CD4-positive, alpha-beta T cell treated with Interleukin-4 for 1 hour (primary cell): ENCODE measurements around the gene CHKB.
"Not testable (repeated sequence)": the region's sequence is repeated elsewhere in the genome, so short reads cannot be mapped to it uniquely, and the experiment has no call there.

Experiments used
- DNase-seq, 2 donors: peaks; one replicate each; pipeline ENCODE4 v3.0.0-alpha.2; 2020 to 2022

The CHKB gene

DNA sequence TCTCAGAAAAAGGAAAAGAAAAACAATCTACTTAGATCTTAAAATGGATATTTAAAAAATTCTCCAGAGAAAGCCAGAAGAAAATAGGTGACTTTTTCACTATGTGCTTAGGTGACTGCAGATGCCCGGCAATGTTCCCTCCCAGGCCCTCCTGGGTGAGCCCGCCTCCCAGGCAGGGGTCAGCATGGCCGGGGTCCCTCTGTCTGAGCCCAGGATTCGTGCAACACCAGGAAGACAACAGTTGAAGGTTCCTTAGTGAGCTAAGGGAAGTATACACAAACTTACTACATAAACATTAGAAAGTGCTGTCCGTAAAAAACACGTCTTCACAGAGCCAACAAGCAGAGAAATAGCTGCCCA, 29.5 kb upstream of the CHKB start:
- no peak for DNase-seq

DNA sequence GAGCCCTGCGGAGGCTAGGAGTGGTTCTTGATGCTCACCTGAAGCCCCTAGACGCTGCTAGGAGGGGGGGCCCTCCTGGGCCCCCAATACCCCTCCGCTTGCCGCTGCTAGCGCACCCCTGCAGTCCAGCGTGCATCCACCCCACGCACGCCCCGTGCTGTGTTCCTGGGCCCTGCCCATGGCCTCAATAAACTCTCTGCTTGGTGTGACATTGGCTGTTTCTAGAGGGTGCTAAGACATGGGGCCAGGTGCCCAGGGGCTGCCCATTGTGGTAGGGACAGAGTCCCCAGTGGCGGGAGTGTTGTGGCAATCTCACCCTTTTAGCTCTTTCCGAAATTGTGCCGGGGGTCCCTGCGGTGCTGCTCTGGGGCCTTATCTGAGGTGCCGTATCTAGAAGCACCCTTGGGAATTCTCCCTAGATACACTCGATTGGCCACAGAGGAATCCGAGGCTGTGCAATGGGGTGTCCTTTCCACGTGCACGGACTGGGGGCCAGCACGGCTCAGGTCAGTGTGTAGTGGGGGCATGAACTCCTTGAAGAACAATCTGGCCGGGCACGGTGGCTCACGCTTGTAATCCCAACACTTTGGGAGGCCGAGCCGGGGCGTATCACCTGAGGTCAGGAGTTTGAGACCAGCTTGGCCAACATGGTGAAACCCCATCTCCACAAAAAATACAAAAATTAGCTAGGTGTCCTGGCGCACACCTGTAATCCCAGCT, 28.9 kb upstream of the CHKB start:
- no peak for DNase-seq

DNA sequence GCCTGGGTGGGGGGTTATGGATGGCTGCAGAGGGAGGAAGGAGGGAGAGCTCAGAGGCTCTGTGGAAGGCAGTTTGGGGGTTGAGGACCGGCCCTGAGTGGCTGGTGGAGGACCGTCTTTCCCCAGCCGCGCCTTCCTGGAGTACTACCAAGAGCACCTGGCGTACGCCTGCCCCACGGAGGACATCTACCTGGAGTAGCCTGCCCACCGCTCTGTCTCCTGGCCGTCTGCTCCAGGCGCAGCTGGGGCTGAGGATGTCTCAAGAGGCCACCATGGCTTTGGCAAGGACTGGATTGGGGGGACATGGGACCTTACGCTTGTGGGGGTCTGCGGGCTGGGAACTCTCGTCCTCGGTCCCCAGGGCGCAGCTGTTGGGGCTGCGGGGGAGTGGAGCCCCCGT, 27.9 kb upstream of the CHKB start:
- no peak for DNase-seq

DNA sequence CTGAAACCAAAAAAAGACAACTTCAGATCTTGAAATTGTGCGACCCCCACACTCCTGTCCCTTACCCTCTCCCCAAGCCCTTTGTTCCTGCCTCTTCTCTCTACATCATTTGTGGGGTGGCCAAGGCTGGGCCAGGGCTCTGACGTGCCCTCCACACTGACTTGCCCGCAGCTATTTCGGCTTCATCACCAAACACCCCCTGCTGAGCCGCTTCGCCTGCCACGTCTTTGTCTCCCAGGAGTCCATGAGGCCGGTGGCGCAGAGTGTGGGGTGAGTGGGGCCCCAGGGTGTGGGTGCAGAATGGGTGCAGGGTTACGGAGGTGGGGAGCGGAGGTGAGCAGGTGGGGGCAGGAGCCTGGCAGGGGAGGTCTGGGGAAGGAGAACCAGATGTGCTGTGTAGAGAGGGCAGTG, 27.4 kb upstream of the CHKB start:
- no peak for DNase-seq

DNA sequence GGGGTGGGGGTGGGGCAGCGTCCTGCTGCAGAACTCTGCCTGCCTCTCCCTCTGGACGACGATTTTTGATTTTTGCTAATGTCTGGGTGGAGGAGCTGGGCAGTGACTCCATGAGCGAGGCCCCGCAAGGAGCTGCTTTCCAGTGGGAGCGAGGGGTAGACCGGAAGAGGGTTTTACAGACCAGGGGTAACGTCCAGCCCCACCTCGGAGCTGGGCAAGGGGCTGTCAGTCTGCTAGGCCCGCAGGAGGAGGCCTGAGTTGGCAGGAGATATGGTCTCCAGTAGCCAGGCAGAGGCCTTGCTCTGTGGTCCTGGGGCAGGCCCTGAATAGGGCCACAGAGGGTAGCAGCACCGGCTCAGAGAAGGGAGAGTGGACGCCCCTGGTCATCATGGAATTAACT, 26.9 kb upstream of the CHKB start:
- DNase-seq = no peak

DNA sequence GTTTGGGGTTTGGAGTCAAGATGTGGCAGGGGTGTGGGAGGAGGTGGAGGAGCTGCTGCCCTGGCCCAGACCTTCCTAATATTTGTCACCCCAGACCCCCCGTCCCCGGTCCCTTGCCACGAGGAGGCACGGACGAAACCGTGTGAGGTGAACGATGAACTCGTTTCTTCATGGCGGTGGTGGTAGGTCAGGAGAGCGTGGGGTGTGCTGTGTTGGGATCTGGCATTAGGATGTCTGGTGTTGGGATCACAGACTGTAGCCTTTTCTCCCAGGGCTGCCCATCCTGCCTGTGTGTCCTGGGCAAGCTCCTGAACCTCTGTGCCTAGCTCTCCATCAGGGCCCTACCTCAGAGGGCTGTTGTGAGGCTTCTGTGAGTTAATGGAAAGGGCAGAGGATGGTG, 26.3 kb upstream of the CHKB start:
- DNase-seq = no peak

DNA sequence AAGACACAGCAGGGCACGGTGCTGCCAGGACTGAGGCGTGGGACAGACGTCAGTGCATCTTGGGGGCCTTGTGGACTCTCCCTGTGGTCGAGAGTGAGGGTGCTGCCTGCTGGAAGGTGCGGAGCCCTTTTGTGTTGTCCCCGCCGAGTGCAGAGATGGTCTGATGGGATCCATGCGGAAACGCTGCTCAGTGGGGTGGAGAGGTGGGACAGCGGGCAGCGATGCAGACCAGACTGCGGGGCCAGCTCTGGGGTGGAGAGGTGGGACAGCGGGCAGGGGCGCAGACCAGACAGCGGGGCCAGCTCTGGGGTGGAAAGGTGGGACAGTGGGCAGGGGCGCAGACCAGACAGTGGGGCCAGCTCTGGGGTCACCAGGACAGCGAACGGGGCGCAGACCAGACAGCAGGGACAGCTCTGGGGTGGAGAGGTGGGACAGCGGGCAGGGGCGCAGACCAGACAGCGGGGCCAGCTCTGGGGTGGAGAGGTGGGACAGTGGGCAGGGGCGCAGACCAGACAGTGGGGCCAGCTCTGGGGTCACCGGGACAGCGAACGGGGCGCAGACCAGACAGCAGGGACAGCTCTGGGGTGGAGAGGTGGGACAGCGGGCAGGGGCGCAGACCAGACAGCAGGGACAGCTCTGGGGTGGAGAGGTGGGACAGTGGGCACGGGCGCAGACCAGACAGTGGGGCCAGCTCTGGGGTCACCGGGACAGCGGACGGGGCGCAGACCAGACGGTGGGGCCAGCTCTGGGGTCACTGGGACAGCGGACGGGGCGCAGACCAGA, 25.6 kb upstream of the CHKB start:
- DNase-seq = not testable (repeated sequence)

DNA sequence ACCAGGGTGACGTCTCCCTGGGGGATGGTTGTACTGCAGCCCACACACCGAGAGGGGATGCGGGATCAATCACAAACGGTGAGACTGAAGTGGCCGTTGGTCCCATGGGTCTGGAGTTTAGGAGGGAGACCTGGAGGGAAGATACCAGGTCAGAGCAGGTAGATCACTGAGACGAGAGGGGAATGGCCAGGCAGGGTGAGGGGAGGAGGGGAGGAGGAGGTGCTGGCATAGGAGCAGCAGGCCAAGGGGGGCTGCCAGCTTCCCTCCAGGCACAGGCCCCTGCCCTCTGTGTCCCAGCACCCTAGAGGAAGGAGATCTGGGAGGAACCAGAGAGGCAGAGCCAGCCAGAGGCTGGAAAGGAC, 25.0 kb upstream of the CHKB start:
- no peak for DNase-seq

DNA sequence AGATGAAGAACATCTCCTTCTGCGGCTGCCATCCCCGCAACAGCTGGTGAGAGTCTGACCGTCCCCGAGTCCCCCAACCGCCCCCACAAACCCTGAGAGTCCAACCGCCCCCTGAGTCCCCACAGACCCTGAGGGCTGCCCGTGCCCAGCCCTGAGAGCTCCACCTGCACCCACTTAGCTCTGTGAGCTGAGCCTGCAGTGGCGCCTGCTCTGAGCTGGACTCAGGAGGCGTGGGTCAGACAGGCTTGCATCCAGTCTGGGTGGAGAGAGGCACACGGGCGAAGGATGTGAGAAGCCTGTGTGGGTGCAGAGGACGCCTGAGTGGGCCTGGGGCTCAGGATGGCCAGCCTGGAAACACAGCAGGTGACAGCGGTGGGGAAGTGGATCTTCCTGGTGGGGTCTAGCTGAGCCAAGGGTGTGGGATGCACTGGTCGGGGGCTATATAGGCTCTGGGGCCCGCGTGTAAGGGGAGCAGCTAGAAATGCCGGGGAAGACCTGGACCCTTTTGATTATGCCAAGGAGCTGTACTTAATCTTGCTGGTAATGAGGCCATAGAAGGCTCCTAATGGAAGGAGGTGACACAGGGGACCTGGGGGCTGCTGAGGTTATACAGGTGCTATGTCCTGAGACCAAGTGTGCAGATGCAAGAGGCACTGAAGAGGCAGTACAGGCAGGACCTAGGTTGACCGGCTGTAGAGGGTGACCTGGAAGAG, 24.5 kb upstream of the CHKB start:
- DNase-seq = no peak

DNA sequence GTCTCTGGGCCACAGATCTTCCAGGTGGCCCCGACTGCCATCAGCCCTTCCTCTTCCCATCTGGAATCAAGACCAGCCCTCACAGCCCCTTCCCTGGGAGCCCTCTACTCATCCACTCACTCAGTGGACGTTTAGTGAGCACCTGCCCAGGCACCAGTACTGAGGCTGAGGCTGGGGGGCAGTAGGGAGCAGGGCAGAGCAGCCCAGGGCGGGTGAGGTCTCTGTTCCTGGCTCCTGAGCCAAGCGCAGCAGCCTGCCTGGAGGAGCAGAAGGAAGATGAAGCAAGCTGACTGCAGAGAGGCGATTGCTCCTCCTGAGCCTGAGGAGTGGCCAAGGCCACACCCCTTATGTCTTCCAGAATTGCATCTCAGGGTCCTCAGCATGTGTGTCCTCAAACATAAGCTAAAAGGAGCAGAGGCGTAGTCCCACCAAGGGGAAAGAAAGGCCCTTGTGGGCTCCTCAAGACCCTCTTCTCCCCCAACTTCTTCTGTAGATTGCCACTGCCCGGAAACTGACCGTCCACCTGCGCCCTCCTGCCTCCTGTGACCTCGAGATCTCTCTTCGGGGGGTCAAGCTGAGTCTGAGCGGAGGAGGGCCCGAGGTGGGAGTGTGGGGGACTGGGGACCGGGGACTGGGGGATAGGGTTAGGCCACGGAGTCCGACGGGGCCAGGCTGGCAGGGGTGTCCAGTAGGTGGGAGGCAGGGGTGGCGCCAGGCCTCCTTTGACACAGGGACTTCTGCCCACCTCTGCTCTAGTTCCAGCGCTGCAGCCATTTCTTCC, 23.7 kb upstream of the CHKB start:
- DNase-seq = no peak

DNA sequence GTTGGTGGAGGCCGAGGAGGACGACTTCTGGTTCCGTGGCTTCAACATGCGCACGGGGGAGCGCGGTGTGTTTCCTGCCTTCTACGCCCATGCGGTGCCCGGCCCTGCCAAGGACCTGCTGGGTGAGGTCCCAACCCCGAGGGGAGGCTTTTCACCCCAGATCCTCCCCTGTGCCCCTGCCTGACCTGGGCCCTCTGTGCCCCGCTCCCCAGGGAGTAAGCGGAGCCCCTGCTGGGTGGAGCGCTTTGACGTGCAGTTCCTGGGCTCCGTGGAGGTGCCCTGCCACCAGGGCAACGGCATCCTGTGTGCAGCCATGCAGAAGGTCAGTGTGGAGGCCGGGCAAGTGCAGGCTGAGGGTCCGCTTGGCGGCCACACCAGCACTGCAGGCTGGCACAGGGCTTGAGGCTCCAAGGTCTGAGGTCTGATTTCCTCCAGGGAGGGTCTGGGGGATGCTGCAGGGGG, 23.0 kb upstream of the CHKB start:
- DNase-seq = no peak

DNA sequence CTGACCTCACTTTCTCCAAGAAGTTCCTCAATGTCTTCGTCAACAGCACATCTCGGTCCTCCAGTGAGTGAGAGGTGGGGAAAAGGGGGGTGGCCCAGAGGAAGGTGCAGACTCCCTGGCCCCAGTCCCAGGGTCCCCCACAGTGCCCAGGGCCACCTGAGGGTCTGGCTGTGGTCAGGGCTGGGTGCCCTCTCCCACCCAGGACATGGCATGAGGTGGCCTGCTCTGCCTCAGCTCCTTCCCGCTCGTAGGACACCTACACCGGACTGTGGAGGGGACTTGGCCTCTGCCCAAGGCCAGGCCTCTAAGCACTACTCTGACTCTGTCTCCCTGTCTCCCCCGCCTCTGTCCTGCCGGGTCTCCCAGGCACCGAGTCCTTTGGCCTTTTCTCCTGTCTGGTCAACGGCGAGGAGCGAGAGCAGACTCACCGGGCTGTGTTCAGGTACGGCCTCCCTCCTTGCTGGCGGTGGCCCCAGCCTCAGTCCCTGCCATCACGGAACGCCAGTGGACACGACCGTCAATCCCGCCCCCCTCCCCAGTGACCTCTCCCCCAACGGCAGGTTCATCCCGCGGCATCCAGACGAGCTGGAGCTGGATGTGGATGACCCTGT, 22.5 kb upstream of the CHKB start:
- DNase-seq = no peak

DNA sequence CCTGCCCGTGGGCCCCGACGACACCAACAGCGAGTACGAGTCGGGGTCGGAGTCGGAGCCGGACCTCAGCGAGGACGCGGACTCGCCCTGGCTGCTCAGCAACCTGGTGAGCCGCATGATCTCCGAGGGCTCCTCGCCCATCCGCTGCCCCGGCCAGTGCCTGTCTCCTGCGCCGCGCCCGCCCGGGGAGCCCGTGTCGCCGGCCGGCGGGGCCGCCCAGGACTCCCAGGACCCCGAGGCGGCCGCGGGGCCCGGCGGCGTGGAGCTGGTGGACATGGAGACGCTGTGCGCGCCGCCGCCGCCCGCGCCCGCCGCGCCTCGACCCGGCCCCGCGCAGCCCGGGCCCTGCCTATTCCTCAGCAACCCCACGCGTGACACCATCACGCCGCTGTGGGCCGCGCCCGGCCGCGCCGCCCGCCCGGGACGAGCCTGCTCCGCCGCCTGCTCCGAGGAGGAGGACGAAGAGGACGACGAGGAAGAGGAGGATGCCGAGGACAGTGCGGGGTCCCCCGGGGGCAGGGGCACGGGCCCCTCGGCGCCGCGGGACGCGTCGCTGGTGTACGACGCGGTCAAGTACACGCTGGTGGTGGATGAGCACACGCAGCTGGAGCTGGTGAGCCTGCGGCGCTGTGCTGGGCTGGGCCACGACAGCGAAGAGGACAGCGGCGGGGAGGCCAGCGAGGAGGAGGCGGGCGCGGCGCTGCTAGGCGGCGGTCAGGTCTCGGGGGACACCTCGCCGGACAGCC, 21.8 kb upstream of the CHKB start:
- DNase-seq = no peak

DNA sequence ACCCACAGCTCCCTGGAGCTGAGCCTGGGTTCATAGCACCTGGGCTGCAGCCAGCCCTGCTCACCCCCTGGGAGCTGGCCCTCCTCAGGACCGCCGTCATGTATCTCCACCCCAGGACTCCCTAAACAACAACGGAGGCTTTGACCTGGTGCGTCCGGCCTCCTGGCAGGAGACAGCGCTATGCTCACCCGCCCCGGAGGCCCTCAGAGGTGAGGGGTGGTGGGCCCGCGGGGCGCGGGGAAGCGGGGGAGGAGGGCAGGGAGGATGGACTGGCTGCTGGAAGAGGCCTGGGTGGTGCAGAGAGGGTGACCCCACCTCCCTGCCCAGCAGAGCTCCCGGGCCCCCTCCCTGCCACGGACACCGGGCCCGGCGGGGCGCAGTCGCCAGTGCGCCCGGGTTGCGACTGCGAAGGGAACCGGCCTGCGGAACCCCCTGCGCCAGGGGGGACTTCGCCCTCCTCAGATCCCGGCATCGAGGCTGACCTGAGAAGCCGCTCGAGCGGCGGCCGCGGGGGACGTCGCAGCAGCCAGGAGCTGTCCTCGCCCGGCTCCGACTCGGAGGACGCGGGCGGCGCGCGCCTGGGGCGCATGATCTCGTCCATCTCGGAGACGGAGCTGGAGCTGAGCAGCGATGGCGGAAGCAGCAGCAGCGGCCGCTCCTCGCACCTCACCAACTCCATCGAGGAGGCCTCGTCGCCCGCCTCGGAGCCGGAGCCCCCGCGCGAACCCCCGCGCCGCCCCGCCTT, 21.0 kb upstream of the CHKB start:
- no peak for DNase-seq

DNA sequence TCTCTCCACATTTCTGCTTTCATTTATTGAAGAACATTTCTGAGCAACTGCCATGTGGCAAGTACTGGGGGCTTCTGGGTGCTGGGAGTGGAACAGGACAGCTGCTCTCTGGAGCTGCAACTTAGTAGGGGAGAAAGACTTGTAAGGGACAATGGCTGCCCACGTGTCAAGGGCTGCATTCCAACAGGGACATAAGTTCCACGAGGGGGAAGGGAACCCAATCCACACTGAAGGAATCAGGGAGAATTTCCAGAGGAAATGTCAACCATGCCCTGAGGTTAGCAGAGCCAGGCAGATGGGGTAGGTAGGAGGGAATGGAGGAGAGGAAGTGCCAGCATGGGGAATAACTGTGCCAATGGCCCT, 19.7 kb upstream of the CHKB start:
- no peak for DNase-seq

DNA sequence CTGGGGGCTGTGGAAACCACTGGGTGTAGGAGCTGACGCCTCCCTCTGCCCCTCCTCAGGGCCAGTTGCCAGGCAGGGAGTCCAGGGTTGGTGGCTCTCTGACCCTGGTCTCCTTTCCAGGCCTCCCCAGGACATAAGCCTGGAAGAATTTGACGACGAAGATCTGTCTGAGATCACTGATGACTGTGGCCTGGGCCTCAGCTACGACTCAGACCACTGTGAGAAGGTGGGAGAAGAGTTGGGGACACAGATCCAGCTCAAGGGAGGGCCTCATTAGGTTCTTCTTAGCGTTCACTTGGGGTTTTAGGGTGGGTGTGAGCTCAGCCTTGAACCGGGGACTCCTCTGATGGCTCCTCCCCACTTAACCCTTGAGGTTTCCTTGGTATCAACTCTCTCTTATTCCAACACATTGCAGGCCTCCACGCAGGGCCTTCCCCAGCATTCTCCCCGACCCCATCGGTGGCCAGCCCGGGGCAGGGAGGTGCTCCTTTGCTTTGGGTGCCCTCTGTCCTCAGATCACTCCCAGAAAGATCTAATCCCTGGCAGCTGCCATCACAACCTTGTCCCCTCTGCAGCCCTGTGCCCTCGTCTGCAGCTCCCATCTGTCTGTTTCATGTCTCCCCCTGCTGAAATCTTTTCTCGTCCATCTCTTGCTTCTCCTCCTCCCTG, 19.2 kb upstream of the CHKB start:
- DNase-seq = no peak

DNA sequence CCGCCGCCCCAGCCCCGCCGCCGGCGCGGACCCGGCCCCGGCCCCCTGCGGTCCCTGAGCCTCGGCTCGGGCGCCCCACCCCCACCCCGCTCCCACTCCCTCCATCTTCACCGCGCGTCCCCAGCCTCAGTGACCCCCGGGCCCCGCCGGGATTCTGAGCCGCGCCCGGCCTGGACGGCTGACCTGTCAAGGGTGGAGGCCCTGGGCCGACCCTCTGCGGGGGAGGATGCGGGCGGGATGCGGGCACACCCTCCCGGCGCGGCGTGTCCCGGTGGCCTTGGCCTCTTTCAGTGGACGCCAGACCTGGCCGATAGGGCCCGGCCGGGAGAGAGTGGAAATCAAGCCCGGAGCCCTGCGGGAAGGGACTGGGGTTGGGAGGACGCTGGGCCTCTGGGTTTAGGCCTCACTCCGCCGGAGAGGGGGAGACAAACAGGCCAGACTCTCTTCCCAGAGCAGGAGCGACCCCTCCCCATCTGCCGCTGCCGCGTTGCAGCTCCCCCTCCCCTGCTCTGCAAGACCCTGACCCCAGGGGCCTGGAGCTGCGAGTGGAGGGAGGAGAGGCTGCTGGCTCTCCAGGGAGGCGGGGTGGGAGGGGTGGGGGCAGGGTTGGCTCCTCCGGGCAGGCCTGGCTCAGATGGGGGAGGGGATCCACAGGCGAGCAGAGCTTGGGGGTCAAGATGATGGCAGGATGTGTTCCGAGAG, 18.5 kb upstream of the CHKB start:
- no peak for DNase-seq

DNA sequence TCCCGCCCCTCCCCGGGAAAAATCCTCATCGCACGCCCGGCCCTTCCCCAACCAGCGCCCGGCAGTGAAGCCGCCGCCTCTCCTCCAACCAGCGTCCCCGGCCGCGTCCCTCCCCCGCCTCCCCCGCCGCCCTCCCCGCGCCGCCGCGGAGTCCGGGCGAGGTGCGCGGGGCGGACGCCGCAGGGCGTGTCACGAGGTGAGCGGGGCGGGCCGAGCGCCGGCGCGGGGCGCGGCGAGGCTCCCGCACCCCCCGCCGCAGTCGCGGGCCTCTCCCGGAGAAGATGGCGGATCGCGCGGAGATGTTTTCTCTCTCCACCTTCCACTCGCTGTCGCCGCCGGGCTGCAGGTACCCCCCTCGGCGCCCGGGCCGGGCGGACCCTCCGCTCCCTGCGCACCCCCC, 17.9 kb upstream of the CHKB start, which contains the start of gene MAPK8IP2:
Gene MAPK8IP2 (plus strand): TSS at position 256 of the 400 bp plus-strand sequence. CDS start 26 bp downstream, at position 282.
- DNase-seq = no peak

DNA sequence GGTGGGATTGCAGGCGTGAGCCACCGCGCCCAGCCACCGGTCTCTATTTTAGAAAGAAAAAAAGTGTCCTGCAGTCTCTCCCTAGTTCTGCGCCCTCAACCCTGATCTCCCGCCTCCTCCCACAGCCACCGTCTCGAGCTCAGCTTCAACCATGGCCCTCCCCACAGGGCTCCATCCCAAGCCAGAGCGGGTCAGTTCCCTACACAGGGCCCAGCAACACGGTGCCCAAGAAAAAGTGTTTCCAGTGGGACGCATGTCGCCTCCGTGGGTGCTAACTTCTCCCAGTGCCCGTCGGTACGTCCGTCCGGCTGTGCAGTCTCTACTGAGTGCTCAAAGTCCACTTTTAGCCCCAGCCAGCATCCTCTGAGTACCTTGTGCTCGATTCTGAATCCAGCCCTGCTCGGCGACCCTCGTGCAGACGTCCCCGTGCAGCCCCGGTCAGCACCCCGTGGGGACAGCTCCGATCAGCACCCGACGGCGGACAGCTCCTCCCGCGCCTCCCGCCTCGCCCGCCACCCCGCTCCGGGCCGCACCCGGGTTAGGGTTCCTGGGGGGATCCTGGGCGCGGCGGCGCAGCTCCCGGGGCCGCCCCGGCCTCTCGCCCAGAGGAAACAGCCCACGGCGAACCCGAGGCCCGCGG, 17.3 kb upstream of the CHKB start:
- peak; percentile 48 to 62 for DNase-seq
